ENCODE data around the gene COL27A1. TPM values are rescaled to one million over a fixed set of nuclear protein-coding genes. Genes with fewer than 3 reads are reported as not detected.

The COL27A1 gene
- total RNA-seq, 2 experiments from 2014 or later, result 0.50 to 1.2 TPM

GRCh38 chr9:114246558-114246957 lies 91.2 kb downstream of the COL27A1 start:
- no peak overlapping the region for H3K4me3 Mint-ChIP-seq
- ChIA-PET POLR2A (no interaction called here), CTCF (no interaction called here)
- no peaks in the 10 kb centered on the region for H3K4me1 Mint-ChIP-seq
- no peaks in the 10 kb centered on the region for H3K27me3 Mint-ChIP-seq
- no peaks in the 10 kb centered on the region for H3K9me3 Mint-ChIP-seq
- H3K36me3 Mint-ChIP-seq (ENCODE audit: low read depth), result no peaks in the 10 kb centered on the region
- no peak overlapping the region for H3K27ac Mint-ChIP-seq
- DNase-seq, result no peak

GRCh38 chr9:114247077-114247476 lies 91.7 kb downstream of the COL27A1 start:
- Mint-ChIP-seq H3K27ac (no peak overlapping the region), H3K27me3 (no peaks in the 10 kb centered on the region), H3K4me3 (no peak overlapping the region), H3K36me3 (ENCODE audit: low read depth) (no peaks in the 10 kb centered on the region), H3K4me1 (no peaks in the 10 kb centered on the region), H3K9me3 (no peaks in the 10 kb centered on the region)
- CTCF ChIA-PET, result no interaction called here
- POLR2A ChIA-PET, result no interaction called here
- no peak for DNase-seq

GRCh38 chr9:114247491-114247890 lies 92.2 kb downstream of the COL27A1 start:
- no peaks in the 10 kb centered on the region for H3K9me3 Mint-ChIP-seq
- DNase-seq, result no peak
- CTCF ChIA-PET, result no interaction called here
- no peak overlapping the region for H3K27ac Mint-ChIP-seq
- POLR2A ChIA-PET, result no interaction called here
- H3K27me3 Mint-ChIP-seq, result no peaks in the 10 kb centered on the region
- no peaks in the 10 kb centered on the region for H3K4me1 Mint-ChIP-seq
- H3K36me3 Mint-ChIP-seq (ENCODE audit: low read depth), result no peaks in the 10 kb centered on the region
- H3K4me3 Mint-ChIP-seq, result no peak overlapping the region

GRCh38 chr9:114248299-114248707 lies 93.0 kb downstream of the COL27A1 start:
- no peaks in the 10 kb centered on the region for H3K36me3 Mint-ChIP-seq (ENCODE audit: low read depth)
- ChIA-PET POLR2A (no interaction called here), CTCF (no interaction called here)
- H3K4me3 Mint-ChIP-seq, result no peak overlapping the region
- no peaks in the 10 kb centered on the region for H3K9me3 Mint-ChIP-seq
- no peaks in the 10 kb centered on the region for H3K4me1 Mint-ChIP-seq
- DNase-seq, result no peak
- no peak overlapping the region for H3K27ac Mint-ChIP-seq
- no peaks in the 10 kb centered on the region for H3K27me3 Mint-ChIP-seq

GRCh38 chr9:114249424-114250234 lies 94.3 kb downstream of the COL27A1 start:
- ChIA-PET CTCF (no interaction called here), POLR2A (no interaction called here)
- no peaks in the 10 kb centered on the region for H3K9me3 Mint-ChIP-seq
- H3K27me3 Mint-ChIP-seq, result no peaks in the 10 kb centered on the region
- no peak overlapping the region for H3K27ac Mint-ChIP-seq
- H3K4me3 Mint-ChIP-seq, result no peak overlapping the region
- H3K36me3 Mint-ChIP-seq (ENCODE audit: low read depth), result no peaks in the 10 kb centered on the region
- DNase-seq, result no peak
- no peaks in the 10 kb centered on the region for H3K4me1 Mint-ChIP-seq

- H3K4me3 Mint-ChIP-seq, result no peak overlapping the region
These were observed 94.9 kb downstream of the COL27A1 start for GRCh38 chr9:114250235-114250568.

GRCh38 chr9:114250648-114251047 lies 95.3 kb downstream of the COL27A1 start:
- DNase-seq, result no peak
- no peak overlapping the region for H3K27ac Mint-ChIP-seq
- no peaks in the 10 kb centered on the region for H3K4me1 Mint-ChIP-seq
- no peaks in the 10 kb centered on the region for H3K27me3 Mint-ChIP-seq
- H3K36me3 Mint-ChIP-seq (ENCODE audit: low read depth), result no peaks in the 10 kb centered on the region
- H3K9me3 Mint-ChIP-seq, result no peaks in the 10 kb centered on the region
- POLR2A ChIA-PET, result no interaction called here
- CTCF ChIA-PET, result no interaction called here
- no peak overlapping the region for H3K4me3 Mint-ChIP-seq

More at GRCh38 chr9:114250235-114250568, 94.9 kb downstream of the COL27A1 start:
- H3K27me3 Mint-ChIP-seq, result no peaks in the 10 kb centered on the region
- POLR2A ChIA-PET, result no interaction called here
- no peaks in the 10 kb centered on the region for H3K4me1 Mint-ChIP-seq
- DNase-seq, result no peak
- no peaks in the 10 kb centered on the region for H3K36me3 Mint-ChIP-seq (ENCODE audit: low read depth)
- no peaks in the 10 kb centered on the region for H3K9me3 Mint-ChIP-seq
- CTCF ChIA-PET, result no interaction called here
- no peak overlapping the region for H3K27ac Mint-ChIP-seq

- no peak for DNase-seq
- Mint-ChIP-seq H3K27ac (no peak overlapping the region), H3K27me3 (no peaks in the 10 kb centered on the region), H3K4me3 (no peak overlapping the region), H3K9me3 (no peaks in the 10 kb centered on the region), H3K36me3 (ENCODE audit: low read depth) (no peaks in the 10 kb centered on the region), H3K4me1 (no peaks in the 10 kb centered on the region)
- ChIA-PET CTCF (interaction anchor here (1.5 kb wide), 1 partner anchor 144 kb away, joined by 4 read pairs; no protein-coding TSS in a partner anchor), POLR2A (no interaction called here)
These were observed 97.1 kb downstream of the COL27A1 start for GRCh38 chr9:114252394-114252793.

GRCh38 chr9:114256827-114257328 lies 101.5 kb downstream of the COL27A1 start:
- no peaks in the 10 kb centered on the region for H3K36me3 Mint-ChIP-seq (ENCODE audit: low read depth)
- H3K27me3 Mint-ChIP-seq, result no peaks in the 10 kb centered on the region
- no peak for DNase-seq
- no peaks in the 10 kb centered on the region for H3K9me3 Mint-ChIP-seq
- H3K4me3 Mint-ChIP-seq, result no peak overlapping the region
- CTCF ChIA-PET, result no interaction called here
- no peak overlapping the region for H3K27ac Mint-ChIP-seq
- POLR2A ChIA-PET, result no interaction called here
- H3K4me1 Mint-ChIP-seq, result no peaks in the 10 kb centered on the region

- Mint-ChIP-seq H3K36me3 (ENCODE audit: low read depth) (no peaks in the 10 kb centered on the region), H3K27me3 (no peaks in the 10 kb centered on the region), H3K4me3 (no peak overlapping the region), H3K4me1 (no peaks in the 10 kb centered on the region), H3K9me3 (no peaks in the 10 kb centered on the region), H3K27ac (no peak overlapping the region)
- ChIA-PET CTCF (no interaction called here), POLR2A (no interaction called here)
- DNase-seq, result no peak
These were observed 102.9 kb downstream of the COL27A1 start for GRCh38 chr9:114258218-114258617.

GRCh38 chr9:114258866-114259797 lies 103.8 kb downstream of the COL27A1 start:
- DNase-seq, result no peak
- Mint-ChIP-seq H3K27ac (no peak overlapping the region), H3K36me3 (ENCODE audit: low read depth) (no peaks in the 10 kb centered on the region), H3K27me3 (no peaks in the 10 kb centered on the region), H3K9me3 (no peaks in the 10 kb centered on the region), H3K4me1 (no peaks in the 10 kb centered on the region), H3K4me3 (no peak overlapping the region)
- POLR2A ChIA-PET, result no interaction called here
- CTCF ChIA-PET, result no interaction called here

- ChIA-PET POLR2A (no interaction called here), CTCF (no interaction called here)
- H3K36me3 Mint-ChIP-seq (ENCODE audit: low read depth), result no peaks in the 10 kb centered on the region
- H3K27ac Mint-ChIP-seq, result no peak overlapping the region
- no peaks in the 10 kb centered on the region for H3K27me3 Mint-ChIP-seq
- H3K4me3 Mint-ChIP-seq, result no peak overlapping the region
- H3K9me3 Mint-ChIP-seq, result no peaks in the 10 kb centered on the region
- H3K4me1 Mint-ChIP-seq, result no peaks in the 10 kb centered on the region
- DNase-seq, result no peak
These were observed 104.6 kb downstream of the COL27A1 start for GRCh38 chr9:114259798-114260523.

- H3K9me3 Mint-ChIP-seq, result no peaks in the 10 kb centered on the region
- H3K27ac Mint-ChIP-seq, result no peak overlapping the region
- ChIA-PET POLR2A (interaction anchor here (0.5 kb wide), 1 partner anchor 100 kb away, joined by 3 read pairs; no protein-coding TSS in a partner anchor), CTCF (interaction anchor here (2.0 kb wide), 1 partner anchor 30 kb away, joined by 5 read pairs; no protein-coding TSS in a partner anchor)
- H3K27me3 Mint-ChIP-seq, result no peaks in the 10 kb centered on the region
- no peaks in the 10 kb centered on the region for H3K4me1 Mint-ChIP-seq
- no peak overlapping the region for H3K4me3 Mint-ChIP-seq
- no peak for DNase-seq
- no peaks in the 10 kb centered on the region for H3K36me3 Mint-ChIP-seq (ENCODE audit: low read depth)
These were observed 105.7 kb downstream of the COL27A1 start for GRCh38 chr9:114261026-114261425.
